OCI-LY3 (cell line): ENCODE results near the gene YWHAG.

Experiments
- H2AFZ ChIP-seq: fragments of 200-600, 300-600 bp; shearing (Covaris generic); 2 replicates; pipeline ENCODE4 v1.6.0; 2014; ENCODE audit warnings: antibody characterized with exemption, low read depth, low read length
- H3K27ac ChIP-seq: fragments of 200-600, 300-600 bp; sonication (generic); 2 replicates; pipeline ENCODE4 v1.5.1; 2014; ENCODE audit warnings: mild to moderate bottlenecking, low read length, moderate library complexity, mixed read lengths
- H3K27me3 ChIP-seq: fragments of 200-600, 300-600 bp; sonication (generic); 2 replicates; pipeline ENCODE4 v1.6.1; 2014; ENCODE audit warnings: low read depth, low read length, mixed read lengths
- H3K36me3 ChIP-seq: fragments of 200-600, 300-600 bp; sonication (generic); replicated peaks from 2 replicates; pipeline ENCODE3; 2014; ENCODE audit warnings: low read depth, low read length, mixed read lengths
- H3K4me1 ChIP-seq: fragments of 300-600, 200-600 bp; sonication (generic); 2 replicates; pipeline ENCODE4 v1.6.1; 2014; ENCODE audit warnings: low read length, mixed read lengths
- H3K4me2 ChIP-seq: fragments of 200-600, 300-600 bp; sonication (generic); 2 replicates; pipeline ENCODE4 v1.6.1; 2014; ENCODE audit warnings: low read length, mixed read lengths
- H3K4me3 ChIP-seq: fragments of 300-600, 200-600 bp; sonication (generic); 2 replicates; pipeline ENCODE4 v1.5.1; 2014; ENCODE audit warnings: antibody characterized with exemption, mild to moderate bottlenecking, low read length, moderate library complexity
- H3K79me2 ChIP-seq: fragments of 300-600, 200-600 bp; shearing (Covaris generic); 2 replicates; pipeline ENCODE4 v1.6.1; 2014; ENCODE audit warnings: mild to moderate bottlenecking, low read length, mixed read lengths
- H3K9ac ChIP-seq: fragments of 300-600, 200-600 bp; shearing (Covaris generic); 2 replicates; pipeline ENCODE4 v1.6.0; 2014; ENCODE audit warnings: mild to moderate bottlenecking, low read length, moderate library complexity
- H3K9me3 ChIP-seq: fragments of 200-600, 300-600 bp; shearing (Covaris generic); 2 replicates; pipeline ENCODE4 v1.6.1; 2014; ENCODE audit warnings: low read length, mixed read lengths; ENCODE audit not compliant: insufficient read depth
- H4K20me1 ChIP-seq: fragments of 200-600, 300-600 bp; sonication (generic); 2 replicates; pipeline ENCODE4 v1.6.1; 2016; ENCODE audit warnings: low read length, mixed read lengths; ENCODE audit not compliant: insufficient read depth
- EZH2phosphoT487 ChIP-seq: fragments of 200-600 bp; shearing (Covaris generic); IDR thresholded peaks from 2 replicates; pipeline ENCODE4 v1.6.1; 2018; ENCODE audit warnings: antibody characterized with exemption, mixed run types, low read depth
- TF ChIP-seq, protein P1 (sequence below): fragments of 200-600, 300-600 bp; sonication (generic); IDR thresholded peaks from 2 replicates; pipeline ENCODE4 v1.5.1; 2014; ENCODE audit warnings: antibody characterized with exemption, low read length, low read depth

Gene YWHAG

DNA sequence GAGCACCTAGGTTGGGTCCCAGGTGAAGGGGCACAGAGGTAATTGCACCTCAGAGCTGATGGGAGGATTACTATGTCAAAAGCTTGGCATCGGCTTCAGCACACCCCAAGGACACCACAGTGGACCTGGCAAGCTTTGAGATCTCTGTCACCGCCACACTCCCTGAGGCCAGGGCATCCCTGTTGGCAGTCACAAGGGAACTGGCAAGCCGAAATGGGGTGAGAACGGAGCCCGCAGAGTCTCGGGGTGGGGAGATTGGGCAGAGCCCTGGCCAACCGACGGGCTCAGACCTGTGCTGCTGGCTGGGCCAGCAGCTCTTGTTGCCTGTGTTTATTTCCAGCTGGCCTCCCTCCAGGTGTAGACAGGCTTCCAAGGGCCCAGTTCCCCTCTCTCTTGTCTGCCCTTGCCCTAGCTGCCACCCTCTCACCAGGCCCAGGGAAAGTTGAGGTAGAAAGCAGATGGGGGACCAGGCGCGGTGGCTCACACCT, 53.9 kb downstream of the YWHAG start:
- Histone ChIP-seq H3K27me3 (no peaks in the 10 kb centered on the region), H3K79me2 (no peaks in the 10 kb centered on the region), H3K4me2 (no peak overlapping the region), H3K9me3 (no peaks in the 10 kb centered on the region), H4K20me1 (no peaks in the 10 kb centered on the region), H2AFZ (no peak overlapping the region), H3K4me3 (no peak overlapping the region), H3K9ac (no peak overlapping the region), H3K27ac (no peak overlapping the region), H3K4me1 (no peaks in the 10 kb centered on the region), H3K36me3 (no peaks in the 10 kb centered on the region)
- TF ChIP-seq, protein P1, sequence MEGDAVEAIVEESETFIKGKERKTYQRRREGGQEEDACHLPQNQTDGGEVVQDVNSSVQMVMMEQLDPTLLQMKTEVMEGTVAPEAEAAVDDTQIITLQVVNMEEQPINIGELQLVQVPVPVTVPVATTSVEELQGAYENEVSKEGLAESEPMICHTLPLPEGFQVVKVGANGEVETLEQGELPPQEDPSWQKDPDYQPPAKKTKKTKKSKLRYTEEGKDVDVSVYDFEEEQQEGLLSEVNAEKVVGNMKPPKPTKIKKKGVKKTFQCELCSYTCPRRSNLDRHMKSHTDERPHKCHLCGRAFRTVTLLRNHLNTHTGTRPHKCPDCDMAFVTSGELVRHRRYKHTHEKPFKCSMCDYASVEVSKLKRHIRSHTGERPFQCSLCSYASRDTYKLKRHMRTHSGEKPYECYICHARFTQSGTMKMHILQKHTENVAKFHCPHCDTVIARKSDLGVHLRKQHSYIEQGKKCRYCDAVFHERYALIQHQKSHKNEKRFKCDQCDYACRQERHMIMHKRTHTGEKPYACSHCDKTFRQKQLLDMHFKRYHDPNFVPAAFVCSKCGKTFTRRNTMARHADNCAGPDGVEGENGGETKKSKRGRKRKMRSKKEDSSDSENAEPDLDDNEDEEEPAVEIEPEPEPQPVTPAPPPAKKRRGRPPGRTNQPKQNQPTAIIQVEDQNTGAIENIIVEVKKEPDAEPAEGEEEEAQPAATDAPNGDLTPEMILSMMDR = no peak
- no peak for TF ChIP-seq EZH2phosphoT487

DNA sequence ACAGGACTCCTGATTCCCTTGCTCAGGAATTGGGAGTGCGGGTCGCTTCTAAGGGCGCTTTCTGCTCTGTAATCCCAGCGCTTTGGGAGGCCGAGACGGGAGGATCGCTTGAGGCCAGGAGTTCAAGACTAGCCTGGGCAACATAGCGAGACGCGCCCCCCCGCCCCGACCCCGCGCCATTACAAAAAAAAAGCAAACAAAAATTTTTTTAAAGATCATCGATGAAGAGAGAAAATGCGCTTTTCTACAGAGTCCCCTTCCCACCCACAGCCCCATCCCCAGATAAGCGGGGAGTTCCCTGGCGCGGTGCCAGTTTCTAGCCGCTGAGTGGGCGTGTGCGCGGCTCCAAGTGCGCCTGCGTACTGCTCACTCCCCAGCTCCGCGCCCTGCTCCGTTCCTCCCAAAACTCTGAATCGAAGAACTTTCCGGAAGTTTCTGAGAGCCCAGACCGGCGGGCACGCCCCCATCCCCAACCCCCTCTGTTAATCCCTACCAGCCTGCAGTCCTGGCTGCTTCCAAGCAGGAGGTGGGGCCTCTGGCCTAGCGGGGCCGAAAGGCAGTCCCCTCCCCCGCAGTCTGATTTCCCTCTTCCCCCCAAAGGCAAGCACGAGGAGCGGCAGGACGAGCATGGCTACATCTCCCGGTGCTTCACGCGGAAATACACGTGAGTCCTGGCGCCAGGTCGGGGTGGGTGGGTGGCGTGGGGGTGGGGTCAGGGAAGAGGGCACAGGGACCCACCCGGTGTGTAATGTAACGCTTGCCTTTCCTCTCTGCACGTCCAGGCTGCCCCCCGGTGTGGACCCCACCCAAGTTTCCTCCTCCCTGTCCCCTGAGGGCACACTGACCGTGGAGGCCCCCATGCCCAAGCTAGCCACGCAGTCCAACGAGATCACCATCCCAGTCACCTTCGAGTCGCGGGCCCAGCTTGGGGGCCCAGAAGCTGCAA, 55.3 kb downstream of the YWHAG start:
- H3K9ac ChIP-seq = no peak overlapping the region
- no peaks in the 10 kb centered on the region for H3K36me3 ChIP-seq
- no peaks in the 10 kb centered on the region for H3K9me3 ChIP-seq
- no peak overlapping the region for H2AFZ ChIP-seq
- H3K79me2 ChIP-seq = no peaks in the 10 kb centered on the region
- no peak overlapping the region for H3K4me3 ChIP-seq
- TF ChIP-seq EZH2phosphoT487 = no peak
- TF ChIP-seq, protein P1 = no peak
- no peaks in the 10 kb centered on the region for H4K20me1 ChIP-seq
- no peaks in the 10 kb centered on the region for H3K4me1 ChIP-seq
- no peak overlapping the region for H3K4me2 ChIP-seq
- no peak overlapping the region for H3K27ac ChIP-seq
- no peaks in the 10 kb centered on the region for H3K27me3 ChIP-seq

DNA sequence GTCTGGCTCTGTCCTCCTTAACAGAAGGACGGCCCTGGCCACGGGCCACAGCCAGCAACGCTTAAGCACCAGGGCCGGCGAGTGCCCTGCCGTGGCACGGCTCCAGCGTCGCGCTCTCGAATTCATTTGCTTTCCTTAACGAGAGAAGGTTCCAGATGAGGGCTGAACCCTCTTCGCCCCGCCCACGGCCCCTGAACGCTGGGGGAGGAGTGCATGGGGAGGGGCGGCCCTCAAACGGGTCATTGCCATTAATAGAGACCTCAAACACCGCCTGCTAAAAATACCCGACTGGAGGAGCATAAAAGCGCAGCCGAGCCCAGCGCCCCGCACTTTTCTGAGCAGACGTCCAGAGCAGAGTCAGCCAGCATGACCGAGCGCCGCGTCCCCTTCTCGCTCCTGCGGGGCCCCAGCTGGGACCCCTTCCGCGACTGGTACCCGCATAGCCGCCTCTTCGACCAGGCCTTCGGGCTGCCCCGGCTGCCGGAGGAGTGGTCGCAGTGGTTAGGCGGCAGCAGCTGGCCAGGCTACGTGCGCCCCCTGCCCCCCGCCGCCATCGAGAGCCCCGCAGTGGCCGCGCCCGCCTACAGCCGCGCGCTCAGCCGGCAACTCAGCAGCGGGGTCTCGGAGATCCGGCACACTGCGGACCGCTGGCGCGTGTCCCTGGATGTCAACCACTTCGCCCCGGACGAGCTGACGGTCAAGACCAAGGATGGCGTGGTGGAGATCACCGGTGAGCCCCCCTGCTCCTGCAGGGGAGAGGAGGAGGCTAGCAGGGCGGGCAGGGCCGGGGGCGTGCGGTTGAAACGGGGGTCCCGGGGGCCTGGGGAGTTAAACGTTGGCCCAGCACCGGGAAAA, 56.2 kb downstream of the YWHAG start, which contains the start of gene HSPB1:
TSS of gene HSPB1 (plus strand) at position 327 of the 855 bp plus-strand sequence. CDS start at position 367, 40 bp downstream.
- Histone ChIP-seq H3K9me3 (no peaks in the 10 kb centered on the region), H3K9ac (no peak within 1 kb of the TSS), H3K4me2 (no peak within 1 kb of the TSS), H4K20me1 (no peaks in the 10 kb centered on the region), H3K27me3 (no peaks in the 10 kb centered on the region), H3K27ac (no peak within 1 kb of the TSS), H3K4me1 (no peaks in the 10 kb centered on the region), H3K36me3 (no peaks in the 10 kb centered on the region), H3K79me2 (no peaks in the 10 kb centered on the region), H2AFZ (no peak within 1 kb of the TSS), H3K4me3 (no peak within 1 kb of the TSS)
- no peak for TF ChIP-seq EZH2phosphoT487
- TF ChIP-seq, protein P1 = no peak

- Histone ChIP-seq H3K4me2 (no peak overlapping the region), H3K4me1 (no peaks in the 10 kb centered on the region), H2AFZ (no peak overlapping the region), H3K27ac (no peak overlapping the region), H3K79me2 (no peaks in the 10 kb centered on the region), H3K4me3 (no peak overlapping the region), H4K20me1 (no peaks in the 10 kb centered on the region), H3K36me3 (no peaks in the 10 kb centered on the region), H3K9ac (no peak overlapping the region), H3K27me3 (no peaks in the 10 kb centered on the region), H3K9me3 (no peaks in the 10 kb centered on the region)
- no peak for TF ChIP-seq EZH2phosphoT487
- TF ChIP-seq, protein P1 = no peak
These were observed 57.8 kb downstream of the YWHAG start for GRCh38 chr7:76301000-76301399.
